Smooth muscle cell (in vitro differentiated cells): ENCODE results near the gene PRPF40A. TPM values are rescaled to one million over a fixed set of nuclear protein-coding genes. Genes with fewer than 3 reads are reported as not detected.

Experiments used
- DNase-seq: peaks from one replicate; lab custom pipeline; 2025; ENCODE audit not compliant: unreplicated experiment; lab: John Stamatoyannopoulos, UW
- H2AFZ ChIP-seq: fragments of 200-600 bp; sonication (generic); 2 replicates; pipeline ENCODE4 v1.6.0; 2016; ENCODE audit warnings: antibody characterized with exemption, low read depth, mild to moderate bottlenecking
- H3F3A ChIP-seq: fragments of 200-600 bp; sonication (generic); 2 replicates; pipeline ENCODE4 v1.6.0; 2017; ENCODE audit warnings: antibody characterized with exemption, low read depth
- H3K27ac ChIP-seq: fragments of 200-600 bp; sonication (generic); 2 replicates; pipeline ENCODE4 v1.5.1; 2016; ENCODE audit warnings: low read depth, mild to moderate bottlenecking
- H3K27me3 ChIP-seq: fragments of 200-600 bp; sonication (generic); 2 replicates; pipeline ENCODE4 v1.6.1; 2016; ENCODE audit warnings: low read depth, mild to moderate bottlenecking
- H3K36me3 ChIP-seq: fragments of 200-600 bp; sonication (generic); 2 replicates; pipeline ENCODE4 v1.5.1; 2016; ENCODE audit warnings: low read depth
- H3K4me1 ChIP-seq: fragments of 200-600 bp; sonication (generic); 2 replicates; pipeline ENCODE4 v1.5.1; 2016; ENCODE audit warnings: low read depth
- H3K4me2 ChIP-seq: fragments of 200-600 bp; sonication (generic); 2 replicates; pipeline ENCODE4 v1.6.0; 2016; ENCODE audit warnings: mild to moderate bottlenecking
- H3K4me3 ChIP-seq: fragments of 200-600 bp; sonication (generic); 2 replicates; pipeline ENCODE4 v1.5.1; 2016; ENCODE audit warnings: mild to moderate bottlenecking
- H3K79me2 ChIP-seq: fragments of 200-600 bp; sonication (generic); 2 replicates; pipeline ENCODE4 v1.6.0; 2016; ENCODE audit warnings: low read depth, mild to moderate bottlenecking
- H3K9ac ChIP-seq: fragments of 200-600 bp; sonication (generic); 2 replicates; pipeline ENCODE4 v1.6.0; 2016; ENCODE audit warnings: low read depth
- H3K9me3 ChIP-seq: fragments of 200-600 bp; sonication (generic); replicated peaks from 2 replicates; pipeline ENCODE4 v1.5.1; 2016; ENCODE audit warnings: low read depth
- H4K20me1 ChIP-seq: fragments of 200-600 bp; sonication (generic); 2 replicates; pipeline ENCODE4 v1.6.0; 2016; ENCODE audit warnings: low read depth
- WGBS: methylation state at CpG from one replicate; pipeline ENCODE4 v1.1.7; 2016; ENCODE audit warnings: low lambda C conversion rate; 5-methylcytosine and 5-hydroxymethylcytosine counted together
- polyA plus RNA-seq: library from polyadenylated mRNA; unstranded; fragments of >200 nt; fragmentation: Nextera tagmentation; extraction: Ambion mirVana; gene quantifications from 2 replicates; pipeline ENCODE4 v1.2.1, GENCODE V29; 2016
- total RNA-seq: library from RNA; depleted of rRNA; stranded (reverse); fragments of >200 nt; gene quantifications from 2 replicates; pipeline ENCODE4 v1.2.3, GENCODE V29; 2014
- TF ChIP-seq, protein P1 (sequence below): fragments of 200-600 bp; sonication (generic); IDR thresholded peaks from 2 replicates; pipeline ENCODE4 v1.5.1; 2017; ENCODE audit warnings: borderline replicate concordance, mild to moderate bottlenecking, antibody characterized with exemption; ENCODE audit not compliant: insufficient read depth, poor library complexity, severe bottlenecking

Gene PRPF40A
- total and polyA plus RNA-seq, 2 experiments from 2014 or later: 93.4 to 117 TPM

DNA sequence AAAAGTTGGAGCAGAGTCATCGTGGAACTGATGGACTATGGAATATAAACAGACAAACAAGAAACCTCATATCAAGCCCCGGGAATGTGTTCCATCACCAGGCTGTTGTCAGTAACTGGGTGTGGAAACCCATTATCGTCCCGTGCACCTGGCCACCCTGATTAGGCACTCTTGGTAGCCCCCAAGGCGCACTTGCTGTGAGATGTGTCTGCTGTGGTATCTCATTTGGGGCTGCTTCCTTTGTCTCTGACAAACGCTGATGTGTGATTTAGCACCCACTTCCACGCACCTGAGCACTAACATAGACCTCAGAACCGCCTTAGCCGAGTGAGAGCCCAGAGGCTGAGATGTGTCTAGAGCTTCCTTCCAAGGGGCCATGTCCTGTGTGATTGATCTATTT is 96.3 kb downstream of the PRPF40A start:
- no peaks in the 10 kb centered on the region for H3K79me2 ChIP-seq
- TF ChIP-seq, protein P1, sequence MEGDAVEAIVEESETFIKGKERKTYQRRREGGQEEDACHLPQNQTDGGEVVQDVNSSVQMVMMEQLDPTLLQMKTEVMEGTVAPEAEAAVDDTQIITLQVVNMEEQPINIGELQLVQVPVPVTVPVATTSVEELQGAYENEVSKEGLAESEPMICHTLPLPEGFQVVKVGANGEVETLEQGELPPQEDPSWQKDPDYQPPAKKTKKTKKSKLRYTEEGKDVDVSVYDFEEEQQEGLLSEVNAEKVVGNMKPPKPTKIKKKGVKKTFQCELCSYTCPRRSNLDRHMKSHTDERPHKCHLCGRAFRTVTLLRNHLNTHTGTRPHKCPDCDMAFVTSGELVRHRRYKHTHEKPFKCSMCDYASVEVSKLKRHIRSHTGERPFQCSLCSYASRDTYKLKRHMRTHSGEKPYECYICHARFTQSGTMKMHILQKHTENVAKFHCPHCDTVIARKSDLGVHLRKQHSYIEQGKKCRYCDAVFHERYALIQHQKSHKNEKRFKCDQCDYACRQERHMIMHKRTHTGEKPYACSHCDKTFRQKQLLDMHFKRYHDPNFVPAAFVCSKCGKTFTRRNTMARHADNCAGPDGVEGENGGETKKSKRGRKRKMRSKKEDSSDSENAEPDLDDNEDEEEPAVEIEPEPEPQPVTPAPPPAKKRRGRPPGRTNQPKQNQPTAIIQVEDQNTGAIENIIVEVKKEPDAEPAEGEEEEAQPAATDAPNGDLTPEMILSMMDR: no peak
- H3K36me3 ChIP-seq: peaks cover 10% of the 10 kb centered on the region
- no peaks in the 10 kb centered on the region for H4K20me1 ChIP-seq
- H3K4me2 ChIP-seq: no peak overlapping the region
- H3K9me3 ChIP-seq: no peaks in the 10 kb centered on the region
- no peak overlapping the region for H3K9ac ChIP-seq
- no peaks in the 10 kb centered on the region for H3K27me3 ChIP-seq
- no peak for DNase-seq
- no peak overlapping the region for H3K4me3 ChIP-seq
- 95% methylated on average over 9 of the region's 9 CpGs for WGBS
- H3K4me1 ChIP-seq: no peaks in the 10 kb centered on the region
- H3F3A ChIP-seq: peaks cover 5% of the 10 kb centered on the region
- H3K27ac ChIP-seq: no peak overlapping the region
- no peak overlapping the region for H2AFZ ChIP-seq

DNA sequence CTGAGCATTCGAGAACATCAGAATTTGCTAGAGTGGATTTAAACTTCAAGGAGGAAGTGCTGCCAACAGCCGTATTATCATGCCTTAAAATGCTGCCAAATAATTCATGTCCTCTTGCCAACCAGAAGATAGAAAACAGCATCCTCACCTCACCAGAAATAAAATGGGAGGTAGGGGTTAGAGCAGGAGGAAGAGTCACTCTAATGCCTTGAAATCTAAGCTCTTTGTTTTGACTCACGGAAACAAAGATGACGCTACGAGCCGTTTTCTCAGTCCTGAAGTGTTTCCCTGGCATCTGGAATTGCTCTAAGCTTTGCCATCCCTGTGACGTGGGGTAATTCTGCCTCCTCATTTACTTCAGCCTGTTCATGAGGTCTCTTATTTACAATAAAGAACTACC is 97.1 kb downstream of the PRPF40A start:
- no peak overlapping the region for H3K27ac ChIP-seq
- peaks cover 5% of the 10 kb centered on the region for H3F3A ChIP-seq
- DNase-seq: no peak
- no peaks in the 10 kb centered on the region for H4K20me1 ChIP-seq
- H3K9me3 ChIP-seq: no peaks in the 10 kb centered on the region
- peaks cover 10% of the 10 kb centered on the region for H3K36me3 ChIP-seq
- whole genome bisulfite sequencing: 97% methylated on average over 7 of the region's 7 CpGs
- H3K4me1 ChIP-seq: no peaks in the 10 kb centered on the region
- no peaks in the 10 kb centered on the region for H3K27me3 ChIP-seq
- no peak overlapping the region for H3K4me3 ChIP-seq
- no peaks in the 10 kb centered on the region for H3K79me2 ChIP-seq
- no peak overlapping the region for H3K4me2 ChIP-seq
- H2AFZ ChIP-seq: no peak overlapping the region
- no peak overlapping the region for H3K9ac ChIP-seq
- TF ChIP-seq, protein P1: no peak

DNA sequence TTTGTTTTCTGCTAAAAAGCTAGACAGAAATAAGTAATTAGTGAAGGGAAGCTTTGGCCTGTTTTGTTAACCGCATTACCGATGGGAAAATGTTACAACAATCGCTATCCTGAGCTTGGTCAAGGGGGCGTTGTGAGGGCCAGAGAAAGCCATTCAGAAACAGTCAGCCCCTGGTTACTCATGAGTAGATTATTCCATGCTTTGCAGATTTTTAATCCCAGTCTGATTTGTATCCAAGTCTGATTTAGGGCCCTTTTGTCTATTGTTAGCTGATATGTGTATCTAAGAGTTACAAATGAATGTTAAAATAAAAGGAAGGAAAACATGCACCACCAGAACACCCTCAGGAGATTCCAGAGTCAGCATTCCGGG is 99.1 kb downstream of the PRPF40A start:
- DNase-seq: no peak
- no peak overlapping the region for H3K27ac ChIP-seq
- no peaks in the 10 kb centered on the region for H3K27me3 ChIP-seq
- no peak overlapping the region for H3K4me2 ChIP-seq
- 93% methylated on average over 5 of the region's 5 CpGs for WGBS
- peaks cover 10% of the 10 kb centered on the region for H3K36me3 ChIP-seq
- no peak overlapping the region for H3K4me3 ChIP-seq
- no peak overlapping the region for H2AFZ ChIP-seq
- no peaks in the 10 kb centered on the region for H3K79me2 ChIP-seq
- no peaks in the 10 kb centered on the region for H3K9me3 ChIP-seq
- no peaks in the 10 kb centered on the region for H4K20me1 ChIP-seq
- no peaks in the 10 kb centered on the region for H3K4me1 ChIP-seq
- no peak overlapping the region for H3K9ac ChIP-seq
- TF ChIP-seq, protein P1: no peak
- H3F3A ChIP-seq: peaks cover 2% of the 10 kb centered on the region

DNA sequence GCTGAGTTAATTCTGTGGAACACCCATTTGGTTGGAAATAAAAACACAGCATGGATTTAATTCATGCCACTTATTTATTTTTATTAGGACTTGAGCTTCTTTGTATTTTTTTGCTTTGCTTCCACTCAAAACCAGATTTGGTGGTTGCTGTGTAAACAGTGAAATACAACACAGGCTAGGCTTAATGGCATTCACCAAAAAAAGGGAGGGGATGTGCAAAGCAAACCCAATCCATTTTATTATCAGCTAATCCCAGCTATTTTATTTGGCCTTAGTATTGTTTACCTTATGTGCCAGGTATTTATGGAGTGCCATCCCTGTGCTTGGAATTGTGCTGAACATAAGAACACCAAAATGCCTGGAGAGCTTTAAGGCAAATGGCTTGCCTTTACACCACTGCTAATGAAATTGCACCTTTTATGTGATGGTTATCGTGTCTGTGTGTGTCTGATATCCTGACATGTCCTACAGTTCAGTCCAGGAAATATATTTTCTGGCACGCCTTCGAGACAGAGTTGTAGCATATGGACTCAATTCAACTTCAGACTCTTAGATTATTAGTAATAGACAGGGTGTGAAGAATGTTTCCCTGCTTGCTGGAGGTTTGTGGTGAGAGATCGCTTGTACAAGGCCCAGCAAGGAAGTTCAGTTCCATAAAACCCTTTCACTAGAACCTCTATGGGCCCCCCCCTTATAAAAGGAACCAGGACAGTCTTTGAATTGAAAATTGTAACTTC is 99.6 kb downstream of the PRPF40A start:
- 80% methylated on average over 4 of the region's 4 CpGs for WGBS
- Histone ChIP-seq H3K4me2 (no peak overlapping the region), H2AFZ (no peak overlapping the region), H3K27me3 (no peaks in the 10 kb centered on the region), H3F3A (no peaks in the 10 kb centered on the region), H3K4me1 (no peaks in the 10 kb centered on the region), H3K27ac (no peak overlapping the region), H3K36me3 (peaks cover 10% of the 10 kb centered on the region), H4K20me1 (no peaks in the 10 kb centered on the region), H3K79me2 (no peaks in the 10 kb centered on the region), H3K9ac (no peak overlapping the region), H3K9me3 (no peaks in the 10 kb centered on the region), H3K4me3 (no peak overlapping the region)
- no peak for DNase-seq
- TF ChIP-seq, protein P1: no peak
